Stomach smooth muscle (tissue), 2 donors: ENCODE data around the gene CTTN.

Experiments
- H3K27ac ChIP-seq: one replicate; pipeline ENCODE4 v1.7.0; 2013; ENCODE audit warnings: mild to moderate bottlenecking, low read length, inconsistent platforms
- H3K27me3 ChIP-seq, 2 donors: one replicate each; pipeline ENCODE4 v1.7.0; 2013; ENCODE audit warnings: low read length in 2 of 2; ENCODE audit not compliant: insufficient read depth in 2 of 2, control insufficient read depth in 1 of 2
- H3K36me3 ChIP-seq, 2 donors: one replicate each; pipeline ENCODE4 v1.7.0; 2013; ENCODE audit warnings: low read length in 2 of 2; ENCODE audit not compliant: control insufficient read depth in 2 of 2, insufficient read depth in 2 of 2
- H3K4me1 ChIP-seq: one replicate; pipeline ENCODE4 v1.7.0; 2013; ENCODE audit warnings: low read length; ENCODE audit not compliant: control insufficient read depth, insufficient read depth
- H3K4me3 ChIP-seq, 2 donors: one replicate each; pipeline ENCODE4 v1.7.0; 2013; ENCODE audit warnings: low read length in 2 of 2
- H3K9ac ChIP-seq, 2 donors: one replicate each; pipeline ENCODE4 v1.7.0; 2013; ENCODE audit warnings: low read length in 2 of 2, mild to moderate bottlenecking in 1 of 2
- H3K9me3 ChIP-seq, 2 donors: one replicate each; pipeline ENCODE4 v1.7.0; 2013; ENCODE audit warnings: low read length in 2 of 2; ENCODE audit not compliant: control insufficient read depth in 2 of 2
- donor health status: healthy.
- donor health status: Pancreatic carcinoma.

Gene CTTN

DNA sequence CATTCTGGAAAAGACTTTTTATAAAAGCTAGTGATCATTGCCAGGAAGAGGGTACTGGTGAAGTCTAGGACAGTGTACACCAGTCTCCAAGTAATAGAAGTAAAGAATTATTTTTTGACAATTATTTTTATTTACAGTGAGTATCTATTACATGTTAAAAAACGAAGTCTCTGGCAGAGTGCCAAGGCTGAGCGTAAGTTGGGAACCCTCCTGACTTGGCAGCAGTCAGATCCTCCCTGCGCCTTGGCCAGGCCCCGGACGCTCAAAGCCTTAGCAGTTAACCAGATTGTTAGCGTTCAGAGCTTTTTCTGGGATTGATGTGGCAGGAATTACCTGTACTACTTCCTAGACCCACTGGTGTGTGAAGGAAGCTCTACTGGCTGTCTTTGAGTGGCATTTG, 38.1 kb upstream of the CTTN start:
- H3K9ac ChIP-seq, result no peak overlapping the region
- H3K4me1 ChIP-seq, result no peaks in the 10 kb centered on the region
- no peak overlapping the region for H3K27ac ChIP-seq
- H3K27me3 ChIP-seq, result no peaks in the 10 kb centered on the region
- no peaks in the 10 kb centered on the region for H3K9me3 ChIP-seq
- H3K4me3 ChIP-seq, result no peak overlapping the region
- peaks cover 33 to 49% of the 10 kb centered on the region in 2 donors for H3K36me3 ChIP-seq

DNA sequence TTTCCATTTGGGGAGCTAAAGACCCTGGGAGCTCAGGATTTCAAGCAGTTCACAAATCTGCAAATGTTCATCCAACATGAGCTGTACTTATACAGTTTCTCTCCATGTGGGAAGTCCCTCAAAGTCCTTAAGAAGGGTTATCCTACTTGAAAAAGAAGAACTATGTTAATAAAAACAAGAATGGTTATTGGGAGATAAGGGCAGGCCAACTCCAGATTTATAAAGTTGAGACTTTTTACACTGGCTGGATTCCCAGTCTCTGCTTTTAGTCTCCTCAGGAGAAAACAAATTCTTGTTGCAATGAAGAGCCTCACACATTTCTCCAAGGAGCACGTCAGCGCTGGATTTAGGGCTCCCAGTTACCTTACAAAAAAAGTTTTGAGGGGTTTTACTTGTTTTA, 34.2 kb upstream of the CTTN start:
- Histone ChIP-seq H3K9ac (no peak overlapping the region), H3K27me3 (no peaks in the 10 kb centered on the region), H3K9me3 (no peaks in the 10 kb centered on the region), H3K4me3 (no peak overlapping the region), H3K27ac (no peak overlapping the region), H3K36me3 (peaks cover 18 to 27% of the 10 kb centered on the region in 2 donors), H3K4me1 (no peaks in the 10 kb centered on the region)

DNA sequence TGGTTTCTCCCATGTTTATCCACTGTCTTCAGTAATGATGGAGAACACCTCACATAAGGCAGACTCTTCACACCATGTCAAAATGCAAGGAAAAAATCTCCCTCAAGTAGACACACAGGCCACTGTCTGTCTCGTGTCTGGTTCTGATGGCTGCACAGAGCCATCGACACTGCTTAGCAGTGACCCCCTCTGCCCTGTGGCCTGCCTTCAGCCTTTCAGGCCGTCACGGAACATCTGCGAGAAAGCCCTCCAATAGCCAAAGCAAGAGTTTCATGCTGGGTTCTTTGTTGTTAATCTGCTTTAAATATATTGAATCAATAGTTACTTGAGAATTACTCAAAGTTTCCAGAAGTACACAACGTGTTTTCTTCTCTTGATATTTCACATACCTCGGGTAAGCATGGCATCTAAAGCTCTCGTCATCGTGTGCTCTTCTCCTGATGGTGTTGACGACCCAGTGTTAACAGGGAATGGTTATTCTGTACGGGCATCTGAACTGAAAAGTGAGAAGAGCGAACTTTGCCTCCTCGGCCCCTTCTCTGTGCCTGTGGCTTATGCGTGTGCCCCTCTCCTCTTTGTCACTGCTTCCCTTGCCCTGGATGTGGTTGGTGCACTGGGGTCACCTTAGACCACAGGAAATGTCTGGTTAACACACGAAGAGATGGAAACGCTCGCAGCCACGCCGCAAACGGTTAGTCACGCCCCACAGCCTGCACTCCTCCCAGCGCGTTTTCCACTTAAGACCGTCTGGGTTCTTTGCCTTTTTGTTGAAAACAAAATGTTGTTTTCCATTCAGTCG, 33.4 kb upstream of the CTTN start:
- Histone ChIP-seq H3K9ac (no peak overlapping the region), H3K4me3 (no peak overlapping the region), H3K27me3 (no peaks in the 10 kb centered on the region), H3K4me1 (no peaks in the 10 kb centered on the region), H3K36me3 (peaks cover 13 to 22% of the 10 kb centered on the region in 2 donors), H3K9me3 (no peaks in the 10 kb centered on the region), H3K27ac (no peak overlapping the region)

DNA sequence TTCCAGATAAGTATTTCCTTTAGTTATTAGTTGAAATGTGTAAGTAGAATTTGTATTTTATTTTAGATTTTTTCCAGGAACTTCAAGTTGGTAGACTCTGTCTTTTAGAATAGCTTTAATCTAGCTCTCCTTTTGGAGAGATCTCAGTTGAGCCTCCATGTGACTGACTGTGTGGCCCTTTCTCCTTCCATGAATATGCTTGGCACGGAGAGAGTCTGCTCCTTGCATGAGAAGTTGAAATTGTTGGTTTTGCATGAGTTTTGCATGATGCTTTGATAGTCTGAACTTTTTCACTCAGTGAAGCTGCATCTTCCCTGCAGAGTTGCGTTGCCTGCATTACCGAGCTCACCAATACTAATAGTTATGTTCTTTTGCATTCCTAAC, 32.8 kb upstream of the CTTN start:
- H3K27me3 ChIP-seq, result no peaks in the 10 kb centered on the region
- H3K36me3 ChIP-seq, result peaks cover 13 to 22% of the 10 kb centered on the region in 2 donors
- no peak overlapping the region for H3K27ac ChIP-seq
- no peaks in the 10 kb centered on the region for H3K9me3 ChIP-seq
- no peak overlapping the region for H3K4me3 ChIP-seq
- H3K9ac ChIP-seq, result no peak overlapping the region
- H3K4me1 ChIP-seq, result no peaks in the 10 kb centered on the region

DNA sequence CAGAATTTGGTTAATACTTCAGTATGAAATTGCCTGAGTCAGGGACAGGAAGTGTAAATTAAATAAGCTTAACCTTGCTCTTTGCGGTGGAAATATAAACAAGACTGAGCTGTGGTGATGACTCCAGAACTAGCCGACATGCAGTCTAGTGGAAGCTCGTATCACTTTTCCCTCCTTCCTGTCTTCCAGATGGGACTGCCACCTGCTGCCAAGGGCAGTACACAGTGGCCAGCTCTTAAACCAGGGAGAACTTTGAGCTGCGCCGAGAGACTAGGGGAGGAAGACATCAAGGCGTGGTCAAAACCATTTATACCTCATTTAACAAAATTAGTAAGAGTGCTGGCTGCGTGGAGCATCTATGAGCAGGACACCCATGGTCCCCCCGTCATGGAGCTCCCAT, 31.3 kb upstream of the CTTN start:
- Histone ChIP-seq H3K9ac (no peak overlapping the region), H3K36me3 (peaks cover 12 to 20% of the 10 kb centered on the region in 2 donors), H3K9me3 (no peaks in the 10 kb centered on the region), H3K27ac (no peak overlapping the region), H3K4me1 (no peaks in the 10 kb centered on the region), H3K27me3 (no peaks in the 10 kb centered on the region), H3K4me3 (no peak overlapping the region)

DNA sequence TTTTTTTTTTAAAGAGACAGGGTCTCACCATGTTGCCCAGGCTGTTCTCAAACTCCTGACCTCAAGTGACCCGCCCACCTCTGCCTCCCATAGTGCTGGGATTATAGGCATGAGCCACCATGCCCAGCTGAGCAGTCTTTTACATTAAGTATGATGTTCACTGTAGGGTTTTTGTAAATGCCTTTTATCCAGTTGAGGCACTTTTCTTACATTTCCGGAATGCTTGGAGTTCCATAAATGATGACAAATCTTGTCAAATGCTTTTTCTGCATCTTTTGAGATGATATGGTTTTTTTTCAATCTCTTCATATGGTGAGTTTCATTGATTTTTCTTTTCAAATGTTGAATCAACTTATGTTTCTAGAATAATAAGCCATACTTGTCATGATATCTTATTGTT, 29.4 kb upstream of the CTTN start:
- Histone ChIP-seq H3K27me3 (no peaks in the 10 kb centered on the region), H3K36me3 (peaks cover 12 to 22% of the 10 kb centered on the region in 2 donors), H3K4me1 (no peaks in the 10 kb centered on the region), H3K4me3 (no peak overlapping the region), H3K27ac (no peak overlapping the region), H3K9me3 (no peaks in the 10 kb centered on the region), H3K9ac (no peak overlapping the region)

DNA sequence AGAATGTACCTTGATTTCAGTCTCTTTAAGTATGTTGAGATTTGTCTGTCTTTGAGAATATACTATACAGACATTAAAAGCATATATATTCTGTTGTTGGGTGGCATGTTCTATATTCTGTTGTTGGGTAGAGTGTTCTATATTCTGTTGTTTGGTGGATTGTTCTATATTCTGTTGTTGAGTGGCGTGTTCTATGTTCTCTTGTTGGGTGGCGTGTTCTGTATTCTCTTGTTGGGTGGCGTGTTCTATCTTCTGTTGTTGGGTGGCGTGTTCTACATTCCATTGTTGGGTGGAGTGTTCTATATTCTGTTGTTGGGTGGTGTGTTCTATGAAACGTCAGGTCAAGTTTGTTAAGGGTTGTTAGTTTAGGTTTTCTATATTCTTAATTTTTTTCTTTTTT, 27.1 kb upstream of the CTTN start:
- Histone ChIP-seq H3K4me3 (no peak overlapping the region), H3K9ac (no peak overlapping the region), H3K27ac (no peak overlapping the region), H3K9me3 (no peaks in the 10 kb centered on the region), H3K27me3 (no peaks in the 10 kb centered on the region), H3K4me1 (no peaks in the 10 kb centered on the region), H3K36me3 (peaks cover 12 to 20% of the 10 kb centered on the region in 2 donors)

DNA sequence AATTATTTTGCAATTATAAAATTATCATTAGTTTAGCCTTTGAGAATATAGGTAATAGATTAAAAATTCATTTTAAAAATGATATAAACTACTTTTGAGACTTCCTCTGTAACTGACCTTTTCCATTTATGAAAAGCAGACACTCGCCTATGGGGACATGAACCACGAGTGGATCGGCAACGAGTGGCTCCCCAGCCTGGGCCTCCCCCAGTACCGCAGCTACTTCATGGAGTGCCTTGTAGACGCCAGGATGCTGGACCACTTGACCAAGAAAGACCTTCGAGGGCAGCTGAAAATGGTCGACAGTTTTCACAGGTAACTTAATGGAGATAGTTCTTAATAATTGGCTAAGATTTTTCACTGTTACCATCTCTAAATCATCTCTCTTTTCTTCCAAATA, 26.3 kb upstream of the CTTN start:
- Histone ChIP-seq H3K9ac (no peak overlapping the region), H3K4me1 (no peaks in the 10 kb centered on the region), H3K27me3 (no peaks in the 10 kb centered on the region), H3K36me3 (peaks cover 13 to 21% of the 10 kb centered on the region in 2 donors), H3K4me3 (no peak overlapping the region), H3K9me3 (no peaks in the 10 kb centered on the region), H3K27ac (no peak overlapping the region)

DNA sequence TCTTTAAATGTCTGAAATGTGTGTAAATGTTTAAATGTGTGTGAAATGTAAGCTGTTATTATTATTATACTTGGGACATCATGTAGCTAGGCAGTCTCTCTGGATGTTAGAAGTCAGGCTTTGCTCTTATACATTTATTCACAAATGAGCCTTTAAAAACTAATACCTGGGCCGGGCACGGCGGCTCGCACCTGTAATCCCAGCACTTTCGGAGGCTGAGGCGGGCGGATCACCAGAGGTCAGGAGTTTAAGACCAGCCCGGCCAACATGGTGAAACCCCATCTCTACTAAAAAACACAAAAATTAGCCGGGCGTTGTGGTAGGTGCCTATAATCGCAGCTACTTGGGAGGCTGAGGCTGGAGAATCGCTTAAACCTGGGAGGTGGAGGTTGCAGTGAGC, 21.7 kb upstream of the CTTN start:
- Histone ChIP-seq H3K36me3 (peaks cover 30 to 38% of the 10 kb centered on the region in 2 donors), H3K9ac (no peak overlapping the region), H3K27me3 (no peaks in the 10 kb centered on the region), H3K4me3 (no peak overlapping the region), H3K27ac (no peak overlapping the region), H3K9me3 (no peaks in the 10 kb centered on the region), H3K4me1 (peaks cover under 1% of the 10 kb centered on the region)

DNA sequence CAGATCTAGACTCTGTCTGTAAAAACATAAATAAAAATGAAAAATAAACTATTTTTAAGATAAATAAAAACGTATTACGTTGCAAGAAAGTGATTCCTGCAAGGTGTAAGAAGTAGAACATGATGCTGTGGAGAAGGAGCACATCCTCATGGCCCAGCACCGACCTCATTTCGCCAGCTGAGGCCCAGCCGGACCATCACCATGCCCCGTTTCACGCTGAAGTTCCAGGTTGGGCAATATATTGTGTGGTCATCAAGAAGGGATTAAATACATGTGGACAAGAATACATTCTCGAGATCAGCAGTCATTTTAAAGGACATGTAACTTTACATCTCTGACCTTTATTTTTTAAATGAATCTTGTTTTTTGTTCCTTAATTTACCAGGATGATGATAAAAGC, 20.7 kb upstream of the CTTN start:
- peaks cover 25 to 35% of the 10 kb centered on the region in 2 donors for H3K36me3 ChIP-seq

DNA sequence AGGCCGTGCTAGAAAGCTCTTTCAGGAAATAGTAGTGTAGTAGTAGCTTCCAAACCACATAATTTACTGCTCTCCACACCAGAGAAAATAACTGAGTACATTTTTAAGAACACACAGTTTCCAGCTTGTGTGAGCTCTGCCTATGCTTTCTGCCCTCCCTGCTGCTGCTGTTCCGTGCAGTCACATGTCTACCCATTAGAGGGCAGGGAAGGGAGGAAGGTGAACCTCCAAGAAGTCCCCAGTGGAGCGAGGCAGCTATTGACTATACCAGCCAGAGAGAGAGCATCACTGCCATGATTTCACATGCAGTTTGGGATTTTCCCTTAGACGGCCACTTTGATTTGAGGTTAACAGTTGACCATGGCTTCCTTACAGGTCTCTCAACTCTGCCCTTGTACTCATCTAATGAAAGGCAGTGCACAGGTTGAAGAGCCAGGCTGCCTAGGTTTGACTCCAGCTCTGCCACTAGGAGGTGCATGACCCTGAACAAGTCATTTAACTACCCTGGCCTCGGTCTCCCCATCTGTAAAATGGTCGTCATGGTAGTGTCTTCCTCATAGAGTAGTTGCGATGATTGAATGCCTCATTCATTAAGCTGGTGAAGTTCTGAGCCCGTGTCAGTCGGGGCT, 19.7 kb upstream of the CTTN start:
- H3K4me3 ChIP-seq, result no peak overlapping the region
- H3K27me3 ChIP-seq, result no peaks in the 10 kb centered on the region
- H3K27ac ChIP-seq, result no peak overlapping the region
- peaks cover 23 to 31% of the 10 kb centered on the region in 2 donors for H3K36me3 ChIP-seq
- H3K9ac ChIP-seq, result no peak overlapping the region
- peaks cover 14% of the 10 kb centered on the region for H3K4me1 ChIP-seq
- no peaks in the 10 kb centered on the region for H3K9me3 ChIP-seq

More for the DNA sequence above, 20.7 kb upstream of the CTTN start:
- Histone ChIP-seq H3K9me3 (no peaks in the 10 kb centered on the region), H3K9ac (no peak overlapping the region), H3K4me1 (peaks cover 7% of the 10 kb centered on the region), H3K4me3 (no peak overlapping the region), H3K27me3 (no peaks in the 10 kb centered on the region), H3K27ac (no peak overlapping the region)
